Kidney (tissue), 14 donors: ENCODE results near the gene EIF5A. TPM values are rescaled to one million over a fixed set of nuclear protein-coding genes. Genes with fewer than 3 reads are reported as not detected.

ENCODE experiments used
- DNase-seq, 5 donors: peaks; one replicate each; pipeline ENCODE4 v3.0.0-alpha.2; 2013 to 2020
- FAIRE-seq: peaks from 2 replicates; lab custom pipeline; 2012; peaks lifted over from hg19 to GRCh38; lab: Jason Lieb, UNC
- H3K27ac ChIP-seq, 2 donors: one replicate each; pipeline ENCODE4 v1.7.0; 2013; ENCODE audit warnings: low read depth in 2 of 2, low read length in 2 of 2, inconsistent platforms in 1 of 2
- H3K27me3 ChIP-seq: one replicate; pipeline ENCODE4 v1.7.1; 2013; ENCODE audit warnings: low read length, inconsistent platforms; ENCODE audit not compliant: control insufficient read depth, insufficient read depth
- H3K36me3 ChIP-seq, 3 donors: one replicate each; pipeline versions ENCODE4 v1.7.0 to v1.7.1; 2013; ENCODE audit warnings: low read length in 3 of 3, control low read depth in 1 of 3, inconsistent platforms in 1 of 3; ENCODE audit not compliant: insufficient read depth in 3 of 3, control insufficient read depth in 2 of 3
- H3K4me1 ChIP-seq, 3 donors: one replicate each; pipeline versions ENCODE4 v1.7.0 to v1.7.1; 2013; ENCODE audit warnings: low read length in 3 of 3, inconsistent platforms in 1 of 3, low read depth in 1 of 3; ENCODE audit not compliant: control insufficient read depth in 2 of 3, insufficient read depth in 2 of 3
- H3K4me3 ChIP-seq, 3 donors: one replicate each; pipeline versions ENCODE4 v1.7.0 to v1.8.1; 2013; ENCODE audit warnings: low read length in 3 of 3, control low read depth in 1 of 3, inconsistent platforms in 1 of 3
- H3K9ac ChIP-seq, 3 donors: one replicate each; pipeline versions ENCODE4 v1.7.0 to v1.7.1; 2013; ENCODE audit warnings: low read length in 3 of 3, control low read depth in 1 of 3, inconsistent platforms in 1 of 3
- H3K9me3 ChIP-seq, 3 donors: one replicate each; pipeline versions ENCODE4 v1.7.0 to v1.7.1; 2013; ENCODE audit warnings: low read length in 3 of 3, control low read depth in 1 of 3, inconsistent platforms in 1 of 3; ENCODE audit not compliant: control insufficient read depth in 2 of 3, insufficient read depth in 1 of 3
- CTCF ChIP-seq: IDR thresholded peaks from 3 replicates; pipeline ENCODE4 v1.5.1; 2012; ENCODE audit warnings: mild to moderate bottlenecking, moderate library complexity, borderline replicate concordance; ENCODE audit not compliant: insufficient read depth; ENCODE audit errors: extremely low read depth
- intact Hi-C: fragments of 100-400 bp; cut with DNase I; formaldehyde crosslinking; loops from one replicate; pipeline ENCODE4 v1.11.1; 2022
- polyA plus RNA-seq: library from polyadenylated mRNA; stranded (reverse); fragments of 350-450 nt; fragmentation: Illumina TruSeq; extraction: RNeasy Lipid Tissue Mini Kit (QIAGEN cat#74804); gene quantifications from one replicate; pipeline ENCODE4 v1.2.3, GENCODE V29; 2014; ENCODE audit warnings: low read depth, low replicate concordance; ENCODE audit not compliant: insufficient read depth
- total RNA-seq: library from RNA; stranded (reverse); fragmentation: NEBNext Ultra II Directional; extraction: Animal tissue kit (Norgen Biotek cat#: 25700); gene quantifications from one replicate; pipeline ENCODE4 v1.2.1, GENCODE V29; 2021
- donor health status: control.
- donor health status: control.
- donor health status: control.
- donor health status: control.
- donor health status: control.
- donor health status: DM: yes; HTN: yes; CAD: no.
- donor health status: Normal renal cell carcinoma (clear cell type).

EIF5A gene
- total and polyA plus RNA-seq, 2 donors from 2014 or later, result 306 to 434 TPM

- FAIRE-seq, result no peak
These were observed 43.7 kb upstream of the EIF5A start for GRCh38 chr17:7263801-7264078.

GRCh38 chr17:7266784-7267183 is 40.6 kb upstream of the EIF5A start:
- Histone ChIP-seq H3K9me3 (no peaks in the 10 kb centered on the region), H3K4me1 (peaks cover 0 to 11% (median 0%) of the 10 kb centered on the region in 3 donors), H3K36me3 (no peaks in the 10 kb centered on the region), H3K4me3 (no peak overlapping the region), H3K27me3 (no peaks in the 10 kb centered on the region), H3K27ac (no peak overlapping the region), H3K9ac (no peak overlapping the region)
- TF ChIP-seq CTCF, result no peak
- FAIRE-seq (no peak), DNase-seq (no peak)
- intact Hi-C loops, result no loop called here

More at GRCh38 chr17:7263801-7264078, 43.7 kb upstream of the EIF5A start:
- H3K9me3 ChIP-seq, result no peaks in the 10 kb centered on the region
- no peak for TF ChIP-seq CTCF
- H3K27ac ChIP-seq, result peak overlapping the region; percentile 88 to 89
- H3K4me3 ChIP-seq, result peak overlapping the region in 1 of 3 donors; percentile 74
- peaks cover 0 to 21% (median 3%) of the 10 kb centered on the region in 3 donors for H3K4me1 ChIP-seq
- H3K9ac ChIP-seq, result no peak overlapping the region
- no peaks in the 10 kb centered on the region for H3K27me3 ChIP-seq
- DNase-seq, result no peak
- peaks cover 0 to 2% (median 0%) of the 10 kb centered on the region in 3 donors for H3K36me3 ChIP-seq
- intact Hi-C loops, result no loop called here

- Histone ChIP-seq H3K4me3 (no peak overlapping the region), H3K36me3 (no peaks in the 10 kb centered on the region), H3K4me1 (peaks cover 0 to 14% (median 0%) of the 10 kb centered on the region in 3 donors), H3K9me3 (no peaks in the 10 kb centered on the region), H3K27ac (no peak overlapping the region), H3K9ac (no peak overlapping the region), H3K27me3 (no peaks in the 10 kb centered on the region)
- DNase-seq, result no peak
- FAIRE-seq, result no peak
- intact Hi-C loops, result no loop called here
- no peak for TF ChIP-seq CTCF
These were observed 28.0 kb upstream of the EIF5A start for GRCh38 chr17:7279448-7279847.

- H3K27ac ChIP-seq, result peak overlapping the region; percentile 90 to 94
- peak overlapping the region; percentile 17 to 46 (median 35) for H3K4me3 ChIP-seq
- DNase-seq, result peak; percentile 91 to 94 (median 91)
- no peaks in the 10 kb centered on the region for H3K27me3 ChIP-seq
- peak; percentile 92 for TF ChIP-seq CTCF
- peaks cover 0 to 14% (median 0%) of the 10 kb centered on the region in 3 donors for H3K4me1 ChIP-seq
- FAIRE-seq, result no peak
- no peaks in the 10 kb centered on the region for H3K9me3 ChIP-seq
- H3K9ac ChIP-seq, result peak overlapping the region in 2 of 3 donors; percentile 52 to 84
- H3K36me3 ChIP-seq, result no peaks in the 10 kb centered on the region
- intact Hi-C loops, result no loop called here
These were observed 26.8 kb upstream of the EIF5A start for GRCh38 chr17:7280519-7281073.
